Glomerular endothelial cell (primary cell): ENCODE measurements around the gene IGSF21. TPM values are rescaled to one million over a fixed set of nuclear protein-coding genes. Genes with fewer than 3 reads are reported as not detected.

Source experiments
- DNase-seq: peaks from one replicate; pipeline ENCODE4 v3.0.0-alpha.2; 2011; ENCODE audit warnings: low read depth, low spot score; ENCODE audit errors: extremely low read depth
- total RNA-seq: library from RNA; depleted of rRNA; stranded (reverse); fragments of >200 nt; gene quantifications from 2 replicates; pipeline ENCODE4 v1.2.3, GENCODE V29; 2015

IGSF21 gene
- total RNA-seq, 1 donor from 2014 or later, result not detected

GRCh38 chr1:18290740-18291412 lies 183.3 kb downstream of the IGSF21 start:
- no peak for DNase-seq

GRCh38 chr1:18292531-18292930 lies 184.9 kb downstream of the IGSF21 start:
- DNase-seq, result no peak

DNA sequence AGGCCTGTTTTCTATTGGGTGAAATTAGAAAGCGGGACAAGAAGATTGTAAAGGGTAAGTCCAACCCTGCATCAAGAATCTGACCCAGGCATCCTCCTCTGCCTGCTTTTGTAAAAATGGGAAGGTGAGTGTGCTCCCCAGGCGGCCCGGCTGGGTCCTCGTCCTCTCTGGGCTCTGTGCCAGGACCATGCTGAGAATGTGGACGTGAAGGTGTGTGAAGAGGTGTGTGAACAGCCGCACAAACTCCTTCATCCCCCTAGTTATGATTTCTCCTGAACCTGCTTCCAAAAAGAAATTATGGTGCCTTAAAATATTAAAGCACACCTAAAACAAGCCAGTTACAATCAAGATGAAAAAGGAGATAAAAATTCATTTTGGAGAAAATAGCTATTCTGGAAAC lies 185.7 kb downstream of the IGSF21 start:
- no peak for DNase-seq

DNA sequence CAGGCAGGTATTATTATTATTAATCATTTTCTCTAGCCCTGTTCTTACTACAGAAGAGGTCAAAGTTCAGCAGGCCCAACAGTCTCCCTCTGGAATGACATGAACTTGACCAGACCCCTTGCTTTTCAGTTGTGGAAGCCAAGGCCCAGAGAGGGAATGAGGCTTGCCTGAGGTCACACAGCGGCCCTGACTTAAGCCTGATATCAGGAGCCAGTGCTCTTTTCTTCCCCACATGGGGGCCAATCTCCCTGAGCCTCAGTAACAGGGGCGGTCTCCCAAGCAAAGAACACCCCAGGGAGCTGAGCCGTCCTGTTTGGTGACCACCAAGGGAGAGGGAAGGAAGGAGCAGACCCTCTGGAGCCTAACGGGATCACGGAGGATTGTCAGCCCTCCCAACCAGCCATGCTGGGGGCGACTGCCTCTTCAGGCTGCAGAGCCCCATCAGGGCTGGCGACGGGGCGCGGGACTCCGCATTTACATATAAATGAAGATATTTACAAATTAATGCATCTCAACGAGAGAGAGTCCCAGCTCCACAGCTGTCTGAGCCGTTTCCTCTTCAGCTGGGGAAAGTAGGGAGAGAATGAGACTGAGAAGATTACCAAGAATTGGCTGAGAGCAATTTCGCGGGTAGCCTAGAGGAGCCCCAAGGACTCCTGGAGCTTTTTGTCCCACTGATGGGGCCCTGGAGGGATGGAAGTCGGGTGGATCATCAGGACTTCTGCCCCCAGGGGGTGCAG lies 187.0 kb downstream of the IGSF21 start:
- DNase-seq, result no peak

DNA sequence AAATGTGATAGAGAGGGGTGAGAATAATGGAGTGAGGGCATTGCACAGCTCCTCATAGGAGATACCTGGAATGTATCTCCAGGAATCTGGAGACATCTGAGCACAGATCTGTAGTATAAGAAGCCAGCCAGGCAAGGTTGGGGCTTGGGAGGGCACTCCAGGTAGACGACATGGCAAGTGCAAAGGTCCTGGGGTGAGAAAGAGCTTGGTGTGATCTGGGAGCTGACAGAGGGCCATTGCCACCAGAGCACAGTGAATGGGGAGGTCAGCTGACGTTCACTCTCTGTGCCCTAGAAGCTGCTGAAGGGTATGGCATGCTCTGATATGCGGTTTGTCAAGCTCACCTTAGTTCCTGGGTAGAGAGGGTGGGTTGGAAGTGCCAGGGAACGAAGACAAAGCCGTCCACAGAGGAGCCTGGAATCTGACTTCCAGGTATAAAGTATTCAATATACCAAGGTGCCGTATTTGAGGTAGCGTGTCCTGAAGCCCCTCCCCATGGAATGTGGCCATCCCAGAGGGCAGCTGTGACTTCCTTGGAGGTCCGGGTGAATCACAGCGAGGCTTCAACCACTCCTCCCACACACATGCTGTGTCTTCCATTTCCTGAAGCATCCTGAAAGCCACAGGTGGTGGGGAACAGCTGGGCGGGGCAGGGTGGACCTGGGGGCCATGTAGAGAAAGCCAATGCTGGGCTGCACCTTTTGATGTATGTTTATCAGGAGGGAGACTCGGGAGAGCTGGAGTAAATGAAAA lies 190.5 kb downstream of the IGSF21 start:
- no peak for DNase-seq

DNA sequence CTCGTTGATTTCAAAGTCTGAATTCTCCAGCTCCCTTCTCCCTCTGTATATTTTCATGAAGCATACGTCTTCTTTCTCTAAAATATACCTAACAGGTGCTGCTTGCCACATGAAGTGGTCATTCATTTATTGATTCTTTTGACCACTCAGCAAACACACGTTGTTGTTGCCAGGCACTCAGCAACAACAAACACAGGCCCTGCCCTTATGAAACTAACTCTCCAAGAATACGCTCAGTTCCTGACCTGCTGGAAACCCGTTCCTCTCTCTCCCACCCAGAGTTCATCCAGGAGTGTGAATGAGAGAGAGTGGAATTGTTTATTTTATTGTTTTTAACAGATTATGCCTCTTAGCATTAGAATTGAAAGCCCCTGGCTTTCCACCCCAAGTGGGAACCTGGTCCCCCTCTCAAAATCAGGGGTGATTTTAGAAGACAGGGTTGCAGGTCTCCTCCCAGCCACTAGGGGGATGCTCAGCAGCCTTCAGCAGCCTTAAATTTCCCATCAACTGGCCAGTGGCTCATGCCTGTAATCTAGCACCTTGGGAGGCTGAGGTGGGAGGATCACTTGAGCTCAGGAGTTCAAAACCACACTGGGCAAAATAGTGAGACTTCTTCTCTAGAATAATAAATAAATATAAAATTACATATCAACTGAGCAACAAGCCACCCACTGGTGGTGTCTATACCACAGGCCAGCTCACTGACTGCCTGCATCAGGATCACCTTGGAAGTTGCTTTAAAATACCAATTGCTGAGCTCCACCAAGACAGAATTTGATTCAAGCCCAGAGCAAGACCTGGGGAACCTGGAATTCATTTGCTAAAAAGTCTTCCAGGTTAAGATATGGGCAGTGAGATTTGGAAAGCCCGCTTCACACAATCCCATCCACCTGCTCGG lies 192.1 kb downstream of the IGSF21 start:
- no peak for DNase-seq

DNA sequence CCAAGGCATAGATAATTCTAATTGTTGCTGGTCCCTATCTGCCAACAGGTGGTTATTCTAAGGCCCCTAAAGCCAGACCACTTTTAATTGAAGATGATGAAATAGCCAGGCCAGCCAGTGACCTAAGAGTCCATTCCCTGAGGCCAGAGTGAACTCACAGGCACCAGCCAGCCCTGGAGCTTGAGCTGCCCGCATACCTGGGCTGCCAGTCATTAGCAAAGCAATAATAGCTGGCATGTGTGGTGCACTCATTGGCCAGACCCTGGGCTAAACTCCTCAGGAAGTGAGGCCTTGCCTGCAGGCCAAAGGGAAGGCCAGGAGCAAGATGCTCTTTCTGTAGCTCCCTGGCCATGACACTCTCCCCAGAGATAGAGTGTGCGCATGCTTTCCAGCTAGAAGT lies 192.8 kb downstream of the IGSF21 start:
- DNase-seq, result no peak

DNA sequence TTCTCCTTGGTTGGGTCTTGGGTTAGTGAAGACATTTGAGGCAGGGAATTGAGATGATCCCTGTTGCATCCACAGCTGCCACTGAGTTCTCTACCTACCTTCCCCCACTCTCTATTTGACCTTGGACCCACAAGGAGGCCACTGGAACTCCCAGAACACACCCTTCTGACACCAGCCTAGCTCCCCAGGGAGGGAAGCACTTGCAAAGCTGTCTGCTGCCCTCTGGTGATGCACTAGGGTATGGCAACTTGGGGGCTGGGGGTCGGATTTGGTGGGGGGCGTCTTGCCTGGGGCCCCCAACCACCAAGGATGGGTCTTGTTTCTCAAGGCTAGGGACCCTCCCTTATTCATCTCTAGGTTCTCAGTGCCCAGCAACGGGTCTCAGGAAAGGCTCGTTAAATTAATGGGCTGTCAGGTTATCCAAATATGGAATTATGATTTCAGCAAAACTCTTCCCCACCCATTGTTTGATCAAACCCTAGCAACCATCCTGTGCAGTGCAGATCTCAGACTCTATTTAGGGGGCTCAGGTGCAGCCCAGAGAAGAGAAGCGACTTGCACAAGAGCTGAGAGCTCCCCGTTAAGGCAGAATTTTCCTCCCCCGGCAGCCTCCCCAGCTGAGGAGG lies 195.3 kb downstream of the IGSF21 start:
- no peak for DNase-seq

GRCh38 chr1:18304151-18304869 lies 196.7 kb downstream of the IGSF21 start:
- DNase-seq, result no peak

DNA sequence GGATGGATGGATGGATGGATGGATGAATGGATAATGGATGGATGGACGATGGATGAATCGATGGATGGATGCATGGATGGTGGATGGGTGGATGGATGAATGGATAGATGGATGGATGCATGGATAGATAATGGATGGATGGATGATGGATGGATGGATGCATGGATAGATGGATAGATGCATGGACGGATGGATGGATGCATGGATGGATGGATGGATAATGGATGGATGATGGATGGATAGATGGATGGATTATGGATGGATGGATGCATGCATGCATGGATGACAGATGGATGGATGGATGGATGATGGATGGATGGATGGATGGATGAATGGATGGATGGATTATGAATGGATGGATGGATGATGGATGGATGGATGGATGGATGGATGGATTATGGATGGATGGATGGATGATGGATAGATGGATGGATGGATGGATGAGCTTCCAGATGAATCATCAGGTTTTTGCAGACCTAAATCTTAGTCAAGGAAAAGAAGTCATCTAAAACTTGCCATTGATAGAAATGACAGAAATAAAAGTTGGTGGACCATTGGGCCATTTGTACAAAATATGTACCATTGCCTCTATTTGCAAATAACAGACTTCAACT lies 197.7 kb downstream of the IGSF21 start:
- no peak for DNase-seq

DNA sequence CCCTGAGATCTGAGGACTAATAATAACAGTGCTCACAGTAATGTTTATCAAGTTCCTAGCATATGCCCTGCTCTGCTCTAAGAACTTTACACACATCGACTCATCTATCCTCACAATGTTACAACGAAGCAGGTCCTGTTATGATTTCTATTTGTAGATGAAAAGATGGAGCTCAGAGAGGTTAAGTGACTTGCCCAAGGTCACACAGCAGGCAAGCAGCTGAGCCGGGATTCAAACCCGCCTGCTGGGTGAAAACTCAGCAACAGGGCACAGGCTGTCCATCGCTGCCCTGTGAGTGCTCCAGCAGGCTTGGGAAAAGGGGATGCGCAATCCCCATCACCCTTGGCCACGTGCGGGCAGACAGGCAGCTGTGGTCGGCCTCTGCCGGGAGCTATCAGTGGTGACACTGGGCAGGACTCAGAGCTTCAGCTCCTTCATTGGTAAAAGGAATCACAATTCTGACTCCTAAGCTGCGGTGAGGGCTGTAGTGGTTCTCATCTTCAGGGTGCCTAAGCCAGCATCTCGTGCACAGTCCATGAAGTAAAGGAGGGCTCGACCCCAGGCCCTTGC lies 199.8 kb downstream of the IGSF21 start:
- no peak for DNase-seq

- no peak for DNase-seq
These were observed 202.1 kb downstream of the IGSF21 start for GRCh38 chr1:18309552-18310155.

DNA sequence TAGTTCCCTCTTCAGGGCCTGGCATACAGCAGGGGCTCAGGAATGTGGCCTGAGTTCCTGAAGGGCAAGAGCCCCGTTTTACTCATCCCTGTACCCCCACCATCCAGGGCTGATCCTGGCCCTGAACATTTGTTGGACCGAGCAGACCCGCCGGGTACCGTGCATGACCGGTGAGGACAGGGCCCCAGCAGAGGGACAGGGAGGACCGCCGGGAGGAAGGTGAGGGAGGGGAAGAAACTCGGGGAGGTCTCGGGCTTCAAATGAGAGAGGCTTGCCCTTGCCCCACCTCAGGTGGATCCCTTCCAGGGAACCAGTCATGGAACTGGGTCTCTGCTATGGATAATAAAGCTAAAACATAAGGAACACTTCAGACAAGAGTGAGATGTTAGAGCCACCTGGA lies 205.4 kb downstream of the IGSF21 start:
- DNase-seq, result no peak

DNA sequence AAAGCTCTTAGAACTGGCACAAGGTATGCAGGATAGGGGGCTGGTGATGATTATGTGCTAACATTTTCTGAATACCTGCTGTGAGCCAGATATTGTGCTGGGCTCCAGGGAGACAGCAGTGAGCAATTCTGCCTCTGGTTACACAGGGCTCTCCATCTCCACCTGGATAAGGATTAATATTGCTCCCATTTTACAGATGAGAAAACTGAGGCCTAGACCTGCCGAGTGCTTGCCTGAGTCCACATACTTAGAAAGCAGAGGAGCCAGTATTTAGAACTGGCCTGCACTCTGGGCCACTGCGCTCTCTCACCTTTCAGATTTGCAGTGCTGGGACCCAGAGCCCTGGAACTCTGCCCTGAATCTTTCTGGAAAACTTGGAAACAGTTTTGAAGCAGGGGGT lies 205.9 kb downstream of the IGSF21 start:
- no peak for DNase-seq

- no peak for DNase-seq
These were observed 206.8 kb downstream of the IGSF21 start for GRCh38 chr1:18314399-18314798.

- no peak for DNase-seq
These were observed 207.9 kb downstream of the IGSF21 start for GRCh38 chr1:18315449-18315848.

DNA sequence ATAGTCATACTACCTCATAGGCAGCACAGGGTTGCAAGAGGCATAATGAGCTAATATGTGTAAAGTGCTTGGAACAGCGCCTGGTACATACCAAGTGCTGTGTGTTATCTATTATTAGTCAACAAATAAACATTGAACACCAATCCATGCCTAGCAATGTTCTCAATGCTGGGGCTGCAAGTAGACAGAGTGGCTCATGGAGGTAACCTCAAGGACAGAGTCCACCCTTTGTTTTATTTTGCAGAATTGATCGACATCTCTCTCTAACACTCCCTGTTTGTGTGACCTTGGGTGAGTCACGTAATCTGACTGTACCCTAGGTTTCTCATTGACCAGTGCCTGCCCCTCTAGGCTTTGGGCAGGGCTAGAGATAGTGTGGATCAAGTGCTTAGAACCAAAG lies 209.2 kb downstream of the IGSF21 start:
- DNase-seq, result no peak

DNA sequence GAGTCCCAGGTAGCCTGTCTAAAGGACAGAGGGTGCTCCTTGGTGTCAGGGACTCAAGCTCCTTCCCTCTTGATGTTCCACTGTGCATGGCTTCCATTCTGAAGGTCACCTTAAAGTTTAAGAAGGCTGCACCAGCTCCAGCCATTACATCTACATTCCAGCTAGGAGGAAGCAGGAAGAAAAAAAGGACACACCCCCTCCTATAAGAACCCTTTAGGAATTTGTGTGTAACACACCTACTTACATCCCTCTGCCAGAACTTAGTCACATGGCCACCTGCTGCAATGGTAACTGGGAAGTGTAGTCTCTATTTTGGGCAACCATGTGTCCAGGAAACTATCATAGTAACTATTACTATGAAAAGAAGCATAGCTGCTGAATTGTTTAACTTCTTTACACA lies 211.5 kb downstream of the IGSF21 start:
- DNase-seq, result no peak

GRCh38 chr1:18320051-18320450 lies 212.5 kb downstream of the IGSF21 start:
- DNase-seq, result no peak
